Measurements from ENCODE around the gene HOXA1.

HOXA1 gene

GRCh38 chr7:27088002-27088922 is 7.5 kb downstream of the HOXA1 start:
- Histone ChIP-seq H3K4me1 (ENCODE audit: control extremely low read depth in 1 of 4, control insufficient read depth in 4 of 4, insufficient read depth in 4 of 4, low read length in 3 of 4) (peaks cover 0 to 20% (median 9%) of the 10 kb centered on the region in 4 experiments), H3K36me3 (ENCODE audit: control insufficient read depth in 4 of 4, insufficient read depth in 4 of 4, low read length in 3 of 4) (no peaks in the 10 kb centered on the region), H3K4me3 (ENCODE audit: control insufficient read depth in 1 of 7, extremely low read depth in 1 of 7, insufficient read depth in 4 of 7, low read depth in 2 of 7, low read length in 6 of 7) (peak overlapping the region in 4 of 7 experiments; percentile 3 to 50 (median 34)), H3K27me3 (replicated peaks in 2 of 5; ENCODE audit: control insufficient read depth in 4 of 5, insufficient read depth in 5 of 5, low read length in 4 of 5) (peaks cover 27 to 78% (median 48%) of the 10 kb centered on the region in 5 experiments), H3K9me3 (ENCODE audit: control extremely low read depth in 1 of 5, control insufficient read depth in 4 of 5, insufficient read depth in 2 of 5, low read depth in 1 of 5, low read length in 4 of 5) (peaks cover 0 to 2% (median 0%) of the 10 kb centered on the region in 5 experiments), H3K27ac (ENCODE audit: insufficient read depth in 1 of 2, low read depth in 1 of 2, low read length in 2 of 2, poor library complexity in 1 of 2, severe bottlenecking in 2 of 2) (no peak overlapping the region)
- DNase-seq = no peak
- ChIA-PET POLR2A (no interaction called here), CTCF (no interaction called here)
- 4% methylated on average over 58 of the region's 68 CpGs for WGBS (ENCODE audit: insufficient coverage)

DNA sequence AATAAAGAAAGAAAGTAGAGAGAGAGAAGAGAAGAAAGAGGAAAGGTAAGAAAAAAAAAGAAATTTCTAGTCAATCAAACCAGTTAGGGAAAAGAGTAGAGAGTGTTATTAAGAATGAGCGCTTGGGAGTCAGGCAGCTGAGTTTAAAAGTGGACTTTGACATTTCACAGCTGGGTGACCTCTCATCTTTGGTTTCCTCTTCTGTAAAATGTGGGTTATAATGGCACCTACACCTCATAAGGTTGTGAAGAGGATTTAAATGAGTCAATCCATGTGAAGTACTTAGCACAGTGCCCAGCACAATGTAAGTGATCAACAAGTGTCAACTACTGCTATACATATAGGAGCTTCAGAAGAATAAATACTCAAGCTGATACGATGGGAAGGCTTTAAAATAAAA is 12.2 kb downstream of the HOXA1 start:
- Histone ChIP-seq H3K27ac (ENCODE audit: insufficient read depth in 1 of 2, low read depth in 1 of 2, low read length in 2 of 2, poor library complexity in 1 of 2, severe bottlenecking in 2 of 2) (no peak overlapping the region), H3K4me1 (ENCODE audit: control extremely low read depth in 1 of 4, control insufficient read depth in 4 of 4, insufficient read depth in 4 of 4, low read length in 3 of 4) (peaks cover 0 to 9% (median 9%) of the 10 kb centered on the region in 4 experiments), H3K4me3 (ENCODE audit: control insufficient read depth in 1 of 7, extremely low read depth in 1 of 7, insufficient read depth in 4 of 7, low read depth in 2 of 7, low read length in 6 of 7) (no peak overlapping the region), H3K27me3 (replicated peaks in 2 of 5; ENCODE audit: control insufficient read depth in 4 of 5, insufficient read depth in 5 of 5, low read length in 4 of 5) (peaks cover 4 to 32% (median 10%) of the 10 kb centered on the region in 5 experiments), H3K9me3 (ENCODE audit: control extremely low read depth in 1 of 5, control insufficient read depth in 4 of 5, insufficient read depth in 2 of 5, low read depth in 1 of 5, low read length in 4 of 5) (peaks cover 0 to 1% (median 0%) of the 10 kb centered on the region in 5 experiments), H3K36me3 (ENCODE audit: control insufficient read depth in 4 of 4, insufficient read depth in 4 of 4, low read length in 3 of 4) (no peaks in the 10 kb centered on the region)
- ChIA-PET POLR2A (interaction anchor here (0.6 kb wide), 1 partner anchor 294 kb away, joined by 5 read pairs; no protein-coding TSS in a partner anchor), CTCF (interaction anchor here (0.6 to 2.6 kb wide), 2 partner anchors 10 to 154 kb away, joined by 3 to 6 read pairs; no protein-coding TSS in a partner anchor)
- 100% methylated on average over 1 of the region's 2 CpGs for whole genome bisulfite sequencing (ENCODE audit: insufficient coverage)
- no peak for DNase-seq

DNA sequence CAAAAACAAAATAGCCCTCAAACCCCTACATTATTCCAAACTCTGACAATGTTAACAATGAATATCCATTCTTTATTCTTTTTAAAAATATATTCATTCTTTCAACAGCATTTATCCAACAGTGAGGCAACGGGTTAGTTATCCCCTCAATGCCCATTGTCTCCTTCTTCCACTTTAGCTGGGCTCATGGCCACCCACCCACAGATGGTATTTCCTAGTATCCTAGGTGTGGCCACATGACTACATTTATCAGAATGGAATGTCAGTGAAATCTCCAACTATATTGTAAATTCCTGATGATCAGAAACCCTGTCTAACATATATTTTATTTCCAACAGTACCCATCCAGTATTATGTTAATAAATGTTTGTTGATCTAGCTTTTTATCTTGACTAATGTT is 13.6 kb downstream of the HOXA1 start:
- Histone ChIP-seq H3K36me3 (ENCODE audit: control insufficient read depth in 4 of 4, insufficient read depth in 4 of 4, low read length in 3 of 4) (no peaks in the 10 kb centered on the region), H3K4me1 (ENCODE audit: control extremely low read depth in 1 of 4, control insufficient read depth in 4 of 4, insufficient read depth in 4 of 4, low read length in 3 of 4) (no peaks in the 10 kb centered on the region), H3K9me3 (ENCODE audit: control extremely low read depth in 1 of 5, control insufficient read depth in 4 of 5, insufficient read depth in 2 of 5, low read depth in 1 of 5, low read length in 4 of 5) (no peaks in the 10 kb centered on the region), H3K4me3 (ENCODE audit: control insufficient read depth in 1 of 7, extremely low read depth in 1 of 7, insufficient read depth in 4 of 7, low read depth in 2 of 7, low read length in 6 of 7) (no peak overlapping the region), H3K27ac (ENCODE audit: insufficient read depth in 1 of 2, low read depth in 1 of 2, low read length in 2 of 2, poor library complexity in 1 of 2, severe bottlenecking in 2 of 2) (no peak overlapping the region), H3K27me3 (replicated peaks in 2 of 5; ENCODE audit: control insufficient read depth in 4 of 5, insufficient read depth in 5 of 5, low read length in 4 of 5) (peaks cover 0 to 18% (median 7%) of the 10 kb centered on the region in 5 experiments)
- ChIA-PET CTCF (interaction anchor here (1.2 to 2.6 kb wide), 3 partner anchors 8 to 11 kb away, joined by 3 to 6 read pairs (median 5); no protein-coding TSS in a partner anchor), POLR2A (no interaction called here)
- 100% methylated on average over 1 of the region's 1 CpG for WGBS (ENCODE audit: insufficient coverage)
- no peak for DNase-seq

GRCh38 chr7:27080844-27081436 is 14.9 kb downstream of the HOXA1 start:
- Histone ChIP-seq H3K9me3 (ENCODE audit: control extremely low read depth in 1 of 5, control insufficient read depth in 4 of 5, insufficient read depth in 2 of 5, low read depth in 1 of 5, low read length in 4 of 5) (no peaks in the 10 kb centered on the region), H3K27me3 (replicated peaks in 2 of 5; ENCODE audit: control insufficient read depth in 4 of 5, insufficient read depth in 5 of 5, low read length in 4 of 5) (peaks cover 0 to 8% (median under 1%) of the 10 kb centered on the region in 5 experiments), H3K27ac (ENCODE audit: insufficient read depth in 1 of 2, low read depth in 1 of 2, low read length in 2 of 2, poor library complexity in 1 of 2, severe bottlenecking in 2 of 2) (no peak overlapping the region), H3K4me1 (ENCODE audit: control extremely low read depth in 1 of 4, control insufficient read depth in 4 of 4, insufficient read depth in 4 of 4, low read length in 3 of 4) (no peaks in the 10 kb centered on the region), H3K36me3 (ENCODE audit: control insufficient read depth in 4 of 4, insufficient read depth in 4 of 4, low read length in 3 of 4) (no peaks in the 10 kb centered on the region), H3K4me3 (ENCODE audit: control insufficient read depth in 1 of 7, extremely low read depth in 1 of 7, insufficient read depth in 4 of 7, low read depth in 2 of 7, low read length in 6 of 7) (no peak overlapping the region)
- peak in 1 of 3 donors; percentile 55 for DNase-seq
- CTCF ChIA-PET = interaction anchor here (2.1 kb wide), 1 partner anchor 13 kb away, joined by 5 read pairs; no protein-coding TSS in a partner anchor
- 100% methylated on average over 3 of the region's 4 CpGs for WGBS (ENCODE audit: insufficient coverage)
- POLR2A ChIA-PET = no interaction called here

GRCh38 chr7:27079234-27079975 is 16.4 kb downstream of the HOXA1 start:
- no peak overlapping the region for H3K27ac ChIP-seq (ENCODE audit: insufficient read depth in 1 of 2, low read depth in 1 of 2, low read length in 2 of 2, poor library complexity in 1 of 2, severe bottlenecking in 2 of 2)
- no peak for DNase-seq
- ChIA-PET CTCF (no interaction called here), POLR2A (no interaction called here)
- H3K27me3 ChIP-seq (replicated peaks in 2 of 5; ENCODE audit: control insufficient read depth in 4 of 5, insufficient read depth in 5 of 5, low read length in 4 of 5) = peaks cover 0 to 3% (median 0%) of the 10 kb centered on the region in 5 experiments
- no CpG with 5 or more reads among the region's 1 CpG for WGBS (ENCODE audit: insufficient coverage)
- peaks cover 0 to 4% (median 0%) of the 10 kb centered on the region in 5 experiments for H3K9me3 ChIP-seq (ENCODE audit: control extremely low read depth in 1 of 5, control insufficient read depth in 4 of 5, insufficient read depth in 2 of 5, low read depth in 1 of 5, low read length in 4 of 5)
- no peak overlapping the region for H3K4me3 ChIP-seq (ENCODE audit: control insufficient read depth in 1 of 7, extremely low read depth in 1 of 7, insufficient read depth in 4 of 7, low read depth in 2 of 7, low read length in 6 of 7)
- no peaks in the 10 kb centered on the region for H3K4me1 ChIP-seq (ENCODE audit: control extremely low read depth in 1 of 4, control insufficient read depth in 4 of 4, insufficient read depth in 4 of 4, low read length in 3 of 4)
- H3K36me3 ChIP-seq (ENCODE audit: control insufficient read depth in 4 of 4, insufficient read depth in 4 of 4, low read length in 3 of 4) = no peaks in the 10 kb centered on the region

DNA sequence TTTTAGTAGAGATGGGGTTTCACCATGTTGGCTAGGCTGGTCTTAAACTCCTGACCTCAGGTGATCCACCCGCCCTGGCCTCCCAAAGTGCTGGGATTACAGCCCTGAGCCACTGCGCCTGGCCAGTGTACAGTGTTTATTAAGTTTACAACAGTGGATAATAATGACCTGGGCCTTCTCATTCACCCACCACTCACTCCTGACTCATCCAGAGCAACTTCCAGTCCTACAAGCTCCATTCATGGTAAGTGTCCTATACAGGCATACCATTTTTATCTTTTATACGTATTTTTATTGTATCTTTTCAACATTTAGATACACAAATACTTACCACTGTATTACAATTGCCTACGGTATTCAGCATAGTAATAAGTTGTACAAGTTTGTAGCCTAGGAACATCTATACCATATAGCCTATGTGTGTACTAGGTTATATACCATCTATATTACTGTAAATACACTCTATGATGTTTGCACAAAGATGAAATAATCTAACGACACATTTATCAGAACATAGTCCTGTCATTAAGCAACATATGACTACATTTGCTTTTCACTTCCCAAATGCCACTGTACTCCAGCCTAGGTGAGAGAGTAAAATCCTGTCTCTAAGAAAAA is 17.1 kb downstream of the HOXA1 start:
- peaks cover 0 to 2% (median 0%) of the 10 kb centered on the region in 5 experiments for H3K27me3 ChIP-seq (replicated peaks in 2 of 5; ENCODE audit: control insufficient read depth in 4 of 5, insufficient read depth in 5 of 5, low read length in 4 of 5)
- no peaks in the 10 kb centered on the region for H3K4me1 ChIP-seq (ENCODE audit: control extremely low read depth in 1 of 4, control insufficient read depth in 4 of 4, insufficient read depth in 4 of 4, low read length in 3 of 4)
- H3K9me3 ChIP-seq (ENCODE audit: control extremely low read depth in 1 of 5, control insufficient read depth in 4 of 5, insufficient read depth in 2 of 5, low read depth in 1 of 5, low read length in 4 of 5) = peaks cover 0 to 4% (median 0%) of the 10 kb centered on the region in 5 experiments
- no peak for DNase-seq
- H3K4me3 ChIP-seq (ENCODE audit: control insufficient read depth in 1 of 7, extremely low read depth in 1 of 7, insufficient read depth in 4 of 7, low read depth in 2 of 7, low read length in 6 of 7) = no peak overlapping the region
- ChIA-PET POLR2A (no interaction called here), CTCF (no interaction called here)
- WGBS (ENCODE audit: insufficient coverage) = no CpG with 5 or more reads among the region's 5 CpGs
- no peak overlapping the region for H3K27ac ChIP-seq (ENCODE audit: insufficient read depth in 1 of 2, low read depth in 1 of 2, low read length in 2 of 2, poor library complexity in 1 of 2, severe bottlenecking in 2 of 2)
- H3K36me3 ChIP-seq (ENCODE audit: control insufficient read depth in 4 of 4, insufficient read depth in 4 of 4, low read length in 3 of 4) = no peaks in the 10 kb centered on the region
